Daoy (cell line): ENCODE data around the gene MKNK1. TPM values are rescaled to one million over a fixed set of nuclear protein-coding genes. Genes with fewer than 3 reads are reported as not detected.
A peak's percentile ranks its signal among the peaks of the same experiment; 100 is the strongest.

Experiments used
- DNase-seq: peaks from one replicate; pipeline ENCODE4 v3.0.0-alpha.2; 2015; ENCODE audit warnings: low read depth
- total RNA-seq: library from RNA; depleted of rRNA; stranded (reverse); fragments of >200 nt; shearing (Covaris generic); gene quantifications from 2 replicates; pipeline ENCODE4 v1.2.3, GENCODE V29; 2014; rRNA removed

The MKNK1 gene
- total RNA-seq, 1 experiment from 2014 or later = 21.5 TPM

DNA sequence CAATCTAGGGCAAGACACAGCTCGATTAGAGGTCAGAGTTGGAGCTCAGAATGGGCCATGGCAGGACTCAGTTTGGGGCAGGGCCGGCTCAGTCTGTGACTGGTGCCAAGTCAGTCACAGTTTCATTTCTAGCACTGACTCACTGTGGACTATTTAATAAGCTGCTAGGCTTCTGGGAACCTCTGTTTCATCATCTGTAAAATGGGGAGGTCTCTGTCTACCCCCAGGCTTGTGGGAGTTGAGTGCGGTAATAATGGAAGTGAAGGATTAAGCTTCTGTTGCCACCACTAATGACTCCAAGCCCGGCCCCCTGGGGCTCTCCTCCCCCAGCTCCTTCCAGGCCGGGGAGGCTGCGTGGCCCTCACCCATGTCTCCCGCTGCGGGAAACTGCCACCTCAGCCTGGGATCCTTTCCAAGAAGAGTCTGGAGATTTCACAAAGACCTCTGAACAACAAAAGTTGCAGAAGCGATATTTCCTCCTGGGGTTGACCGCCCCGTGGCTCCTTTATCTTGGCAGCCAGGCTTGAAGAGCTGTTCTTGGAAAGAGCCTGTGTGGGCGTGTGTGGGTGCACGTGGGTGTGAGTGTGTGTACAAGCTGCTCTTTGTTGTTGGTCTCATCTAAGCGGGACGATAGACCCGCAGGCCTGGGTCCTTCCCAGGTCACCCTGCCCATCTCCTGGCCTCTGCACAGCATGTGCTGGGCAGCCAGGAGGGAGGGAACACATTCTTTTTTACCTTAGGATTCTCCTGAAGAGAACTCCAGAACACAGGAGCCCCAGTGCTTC is 81.7 kb downstream of the MKNK1 start:
- peak; percentile 98 for DNase-seq

DNA sequence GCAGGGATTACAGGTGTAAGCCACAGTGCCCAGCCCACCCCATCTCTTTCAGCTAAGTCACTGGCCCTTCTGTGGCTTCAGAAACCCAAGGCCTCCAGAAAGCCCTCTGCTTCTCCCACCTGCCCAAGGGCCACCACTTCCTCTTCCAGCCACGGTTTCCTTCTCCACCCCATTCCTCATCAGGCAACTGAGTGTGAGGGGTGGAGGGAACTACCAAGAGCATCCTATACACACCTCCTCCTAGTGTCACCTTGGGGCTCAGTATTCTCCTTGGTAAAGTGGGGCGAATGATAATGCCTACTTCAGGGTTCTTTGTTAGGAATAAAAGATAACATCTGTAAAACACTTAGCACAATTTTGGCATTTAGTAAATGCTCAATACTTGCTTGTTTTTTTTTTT is 82.7 kb downstream of the MKNK1 start:
- no peak for DNase-seq

DNA sequence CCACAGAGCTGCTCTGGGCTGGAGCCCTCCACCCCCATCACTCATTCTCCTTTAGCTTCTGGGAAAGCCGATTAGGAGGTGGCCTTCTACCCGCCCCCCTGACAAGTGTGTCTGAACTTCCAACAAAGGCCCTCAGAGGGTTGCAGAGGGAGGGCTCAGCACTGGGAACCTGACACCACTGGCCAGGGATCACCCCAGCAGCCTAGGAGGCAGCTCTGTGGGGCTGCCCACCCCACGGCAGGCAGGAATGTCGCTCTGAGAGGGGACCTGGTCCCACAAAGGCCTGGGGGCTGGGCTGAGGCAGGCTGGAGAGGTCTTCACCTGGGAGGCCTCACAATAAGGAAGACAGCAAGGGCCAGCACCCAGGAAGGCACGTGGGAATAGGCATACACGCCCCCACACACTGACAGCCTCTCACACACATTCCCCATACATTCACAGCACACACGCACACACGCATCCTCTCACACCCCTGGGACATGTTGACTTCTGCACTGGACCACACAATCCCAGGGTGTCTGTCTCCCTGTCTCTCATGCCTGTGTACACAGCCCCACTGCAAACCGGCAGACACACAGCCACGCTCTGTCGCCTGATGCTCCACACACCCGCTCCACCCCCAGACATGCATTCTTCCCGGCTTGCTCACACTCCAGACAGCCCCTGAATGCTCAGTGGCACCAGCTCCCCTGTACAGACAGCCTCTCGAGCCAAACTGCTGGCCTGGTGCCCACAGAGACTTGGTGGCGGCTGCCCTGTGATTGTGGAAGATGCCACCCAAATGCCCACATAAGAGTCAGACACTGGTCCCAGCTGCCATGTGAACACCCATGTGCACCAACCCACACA is 83.8 kb downstream of the MKNK1 start:
- DNase-seq = peak; percentile 95

DNA sequence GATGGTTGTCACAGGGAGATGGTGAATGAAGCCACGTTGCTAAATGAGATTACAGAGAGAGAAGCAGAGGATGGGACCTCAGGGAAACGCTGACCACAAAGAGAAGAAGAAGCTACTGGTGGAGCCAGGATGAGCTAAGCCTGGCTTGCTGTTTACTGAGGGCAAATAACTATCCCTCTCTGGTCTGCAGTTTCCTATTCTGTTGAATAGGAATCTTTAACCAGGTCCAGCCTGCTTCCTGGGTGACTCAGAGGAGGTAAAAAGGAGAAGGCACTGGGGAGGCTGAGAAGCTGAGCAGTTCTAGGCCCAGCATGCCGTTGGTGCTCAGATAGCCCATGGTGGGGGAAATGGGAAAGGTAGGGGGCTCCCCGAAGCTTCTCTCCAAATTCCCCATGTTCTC is 84.9 kb downstream of the MKNK1 start:
- peak; percentile 52 for DNase-seq

DNA sequence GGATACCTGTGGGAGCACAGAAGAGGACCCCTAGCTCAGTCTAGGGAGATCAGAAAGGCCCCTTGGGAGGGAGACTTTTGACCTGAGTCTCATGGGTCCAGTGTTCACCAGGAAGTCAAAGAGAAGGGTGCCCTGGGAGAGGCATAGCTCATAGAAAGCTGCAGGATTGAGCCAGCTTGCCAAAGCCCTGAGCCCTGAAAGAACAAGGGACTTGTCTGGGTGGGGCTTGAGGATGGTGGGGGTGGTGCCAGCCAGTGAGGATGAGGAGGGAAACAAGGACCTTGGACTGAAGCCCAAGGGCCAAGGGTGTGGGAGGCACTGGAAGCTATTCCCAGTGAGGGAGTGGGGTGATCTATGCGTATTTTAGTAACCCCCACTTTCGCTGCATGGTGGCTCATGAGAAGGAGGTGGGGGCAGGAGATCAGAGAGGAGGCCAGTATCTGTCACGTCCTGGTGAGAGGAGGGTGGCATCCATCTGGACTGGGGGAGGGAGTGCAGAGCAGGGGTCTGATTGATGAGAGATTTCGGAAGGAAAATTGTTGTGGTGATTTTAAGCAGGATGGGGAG is 86.1 kb downstream of the MKNK1 start:
- no peak for DNase-seq

DNA sequence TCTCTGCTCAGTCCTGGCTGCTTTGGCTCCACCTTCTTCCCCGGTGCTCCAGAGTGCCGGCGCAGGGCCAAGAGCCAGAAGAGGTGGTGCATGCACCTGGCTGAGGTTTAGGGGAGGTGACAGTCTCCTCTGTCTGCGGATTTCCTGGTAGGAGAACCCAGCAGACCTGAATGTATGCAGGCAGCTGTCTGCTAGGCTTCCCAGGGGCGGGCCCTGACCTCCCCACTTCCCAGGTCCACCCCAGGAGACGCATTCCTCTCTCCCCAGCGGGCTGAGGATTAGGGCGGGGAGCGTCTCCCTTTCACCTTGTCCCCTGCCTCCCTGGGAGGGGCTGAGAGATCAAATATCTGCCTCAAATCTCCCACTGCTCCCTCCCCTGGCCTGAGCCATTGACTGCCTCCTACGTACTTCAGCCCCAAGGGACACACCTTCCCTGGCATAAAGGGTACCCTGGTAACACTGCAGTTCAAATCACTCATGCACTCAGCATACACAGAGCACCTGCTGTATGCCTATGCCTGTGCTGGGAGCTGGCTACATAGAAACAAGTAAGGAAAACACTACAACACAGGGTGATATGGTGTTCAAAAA is 87.0 kb downstream of the MKNK1 start:
- peak; percentile 61 for DNase-seq

DNA sequence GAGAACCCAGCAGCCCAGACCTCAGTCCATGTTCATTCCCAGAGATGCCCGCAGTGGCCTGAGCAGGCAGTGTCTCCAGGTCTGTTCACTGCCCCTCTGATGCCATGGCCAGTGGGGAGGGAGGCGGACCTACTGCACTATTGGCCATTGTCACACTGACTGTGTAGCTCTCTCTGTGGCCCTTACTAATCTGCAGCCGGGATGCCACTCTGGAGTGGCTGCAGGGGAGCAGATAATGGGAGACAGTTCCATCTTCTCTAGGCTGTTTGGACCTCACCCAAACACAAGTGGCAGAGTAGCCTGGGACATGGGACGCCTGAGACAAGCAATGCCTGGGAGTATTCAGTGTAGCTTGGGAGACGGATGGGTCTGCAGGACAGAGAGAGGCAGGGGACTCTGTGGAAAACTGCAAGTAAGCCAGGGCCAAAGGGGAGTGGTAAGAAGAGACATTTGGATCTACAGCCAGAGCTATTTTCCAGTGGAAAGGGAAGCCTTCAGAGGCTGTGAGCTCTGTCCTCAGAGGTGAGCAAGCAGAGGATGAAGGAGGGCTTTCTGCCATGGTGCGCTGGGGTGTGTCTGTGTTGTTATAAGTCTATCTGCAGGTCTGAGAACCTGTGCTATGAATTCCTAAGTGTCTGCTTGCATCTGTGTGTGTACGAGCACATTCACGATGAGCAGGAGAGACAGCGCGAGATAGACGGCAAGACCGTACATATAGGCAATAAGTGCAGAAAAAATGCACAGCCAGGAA is 87.7 kb downstream of the MKNK1 start:
- DNase-seq = no peak

DNA sequence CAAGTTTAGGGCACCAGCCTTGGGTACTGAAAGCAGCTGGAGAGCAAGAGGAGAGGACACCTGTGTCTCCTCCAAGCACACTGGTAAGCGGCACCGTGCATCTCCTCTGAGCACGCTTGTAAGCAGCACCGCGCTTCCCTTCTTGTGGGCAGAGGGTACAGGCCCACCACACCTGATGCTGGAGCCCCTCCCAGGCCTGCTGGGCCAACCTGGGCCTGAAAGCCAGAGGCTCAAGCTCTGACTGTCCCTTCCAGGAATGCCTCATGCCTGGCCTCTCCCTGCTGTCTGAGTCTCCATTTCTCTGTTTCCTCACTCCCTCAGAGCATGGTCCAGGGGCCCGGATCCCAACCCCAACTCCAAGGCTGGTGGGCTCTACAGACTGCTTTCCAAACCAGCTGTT is 88.5 kb downstream of the MKNK1 start:
- no peak for DNase-seq

DNA sequence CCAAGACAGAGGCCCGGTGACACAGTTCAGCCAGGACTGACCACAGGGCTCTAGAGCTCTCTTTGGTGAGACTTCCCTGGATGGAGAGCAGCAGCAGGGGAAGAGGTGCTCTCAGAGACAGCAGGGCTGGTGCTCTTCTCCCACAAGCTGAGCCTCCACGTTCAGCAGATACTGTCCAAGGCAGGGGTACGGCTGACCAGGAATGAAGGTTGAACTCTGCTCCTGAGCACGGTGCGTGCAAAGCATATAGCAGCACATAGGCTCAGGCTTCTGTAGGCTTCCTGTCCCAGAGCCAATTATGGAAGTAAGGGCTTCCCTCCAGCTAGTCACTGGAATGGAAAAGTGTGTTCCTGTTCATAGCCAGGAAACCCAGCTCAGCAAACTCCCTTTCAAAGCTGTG is 90.5 kb downstream of the MKNK1 start:
- no peak for DNase-seq

DNA sequence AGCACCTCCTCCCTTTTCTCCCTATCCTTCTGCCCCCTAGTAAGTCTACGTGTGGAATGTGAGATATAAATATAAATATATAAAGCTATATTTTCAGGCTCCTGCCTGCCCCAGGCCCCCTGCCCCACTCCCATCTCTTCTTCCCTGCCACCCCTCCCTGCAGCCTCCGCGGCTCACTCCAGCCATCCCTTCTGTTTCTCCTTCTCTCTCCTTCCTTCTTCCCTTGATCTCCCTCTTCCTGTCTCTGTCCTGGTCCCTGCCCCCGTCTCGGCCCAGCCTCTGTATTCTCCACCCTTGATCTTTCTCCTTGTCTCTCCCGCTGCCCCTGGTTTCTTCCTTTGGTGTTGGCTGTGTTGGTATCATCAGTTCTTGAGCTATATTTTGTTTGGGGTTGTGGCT is 91.3 kb downstream of the MKNK1 start:
- no peak for DNase-seq

DNA sequence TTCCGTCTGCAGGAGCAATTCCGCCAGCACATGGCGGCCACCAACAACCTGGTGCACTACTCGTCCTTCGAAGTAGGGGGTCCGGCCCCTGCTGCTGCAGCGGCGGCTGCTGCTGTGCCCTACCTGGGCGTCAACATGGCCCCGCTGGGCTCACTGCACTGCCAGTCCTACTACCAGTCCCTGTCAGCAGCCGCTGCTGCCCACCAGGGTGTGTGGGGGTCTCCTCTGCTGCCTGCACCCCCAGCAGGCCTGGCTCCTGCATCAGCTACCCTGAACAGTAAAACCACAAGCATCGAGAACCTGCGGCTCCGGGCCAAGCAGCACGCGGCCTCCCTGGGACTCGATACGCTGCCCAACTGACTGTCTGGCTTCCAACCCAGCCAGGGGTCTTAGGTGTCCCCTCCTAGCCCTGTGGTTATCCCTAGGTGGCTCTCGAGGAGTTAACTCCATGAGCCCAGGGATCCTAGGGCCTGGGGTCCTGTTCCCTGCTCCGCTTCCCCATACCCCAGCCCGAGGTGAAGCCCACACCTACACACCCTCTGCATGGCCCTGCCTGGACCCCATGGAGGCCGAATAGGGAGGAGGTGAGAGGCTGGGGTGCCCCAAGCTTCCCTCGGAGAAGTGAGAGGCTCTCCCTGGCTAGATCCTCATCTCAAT is 91.8 kb downstream of the MKNK1 start:
- DNase-seq = no peak

DNA sequence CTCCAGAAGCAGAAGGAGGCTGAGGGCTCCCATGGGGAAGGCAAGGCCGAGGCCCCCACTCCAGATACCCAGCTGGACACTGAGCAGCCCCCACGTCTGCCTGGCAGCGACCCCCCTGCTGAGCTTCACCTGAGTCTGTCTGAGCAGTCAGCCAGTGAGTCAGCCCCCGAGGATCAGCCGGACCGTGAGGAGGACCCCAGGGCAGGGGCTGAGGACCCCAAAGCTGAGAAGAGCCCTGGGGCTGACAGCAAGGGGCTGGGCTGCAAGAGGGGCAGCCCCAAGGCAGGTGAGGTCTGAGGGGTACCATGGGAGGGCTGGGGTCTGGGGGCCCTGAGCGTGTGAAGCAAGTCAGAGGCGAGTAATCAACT is 93.1 kb downstream of the MKNK1 start:
- DNase-seq = no peak

DNA sequence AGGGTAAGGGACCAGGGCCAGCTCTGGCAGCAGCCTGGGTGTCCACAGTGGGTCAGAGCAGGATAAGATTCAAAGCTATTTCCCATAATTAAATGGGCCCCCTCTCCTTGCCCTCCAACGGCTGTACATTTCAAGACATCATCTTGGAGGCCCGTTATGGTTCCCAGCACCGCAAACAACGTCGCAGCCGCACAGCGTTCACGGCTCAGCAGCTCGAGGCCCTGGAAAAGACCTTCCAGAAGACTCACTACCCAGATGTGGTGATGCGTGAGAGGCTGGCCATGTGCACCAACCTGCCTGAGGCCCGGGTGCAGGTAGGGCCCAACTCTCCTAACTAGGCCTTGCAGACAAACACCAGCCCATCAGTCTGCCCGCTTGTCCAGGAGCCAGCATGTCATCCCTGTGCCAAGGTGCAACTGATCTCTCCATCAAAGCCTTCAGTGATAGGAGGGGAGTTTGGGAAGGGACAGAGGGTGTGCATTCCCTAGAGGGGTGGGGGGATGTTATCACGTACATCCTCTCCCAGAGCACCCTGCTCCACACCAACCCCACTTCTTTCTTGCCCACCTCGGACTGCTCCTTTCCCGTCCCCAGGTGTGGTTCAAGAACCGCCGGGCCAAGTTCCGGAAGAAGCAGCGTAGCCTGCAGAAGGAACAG is 93.6 kb downstream of the MKNK1 start:
- DNase-seq = no peak

DNA sequence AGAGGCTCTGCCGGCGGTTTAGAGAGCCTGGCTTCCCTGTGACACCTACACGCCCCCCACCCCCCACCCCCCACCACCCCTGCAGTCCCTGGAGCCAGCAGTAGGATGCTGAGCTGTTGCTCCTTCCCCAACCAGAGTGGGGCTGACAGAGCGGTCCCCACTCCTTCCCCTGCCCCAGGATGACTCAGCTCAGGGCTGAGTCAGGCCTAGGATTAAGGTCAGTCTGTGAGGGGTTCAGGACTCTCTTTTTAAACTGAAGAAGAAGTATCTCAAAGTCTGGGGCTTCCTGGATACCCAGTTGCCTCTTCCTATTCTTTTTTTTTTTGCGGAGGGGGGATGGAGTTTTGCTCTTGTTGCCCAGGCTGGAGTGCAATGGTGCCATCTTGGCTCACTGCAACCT is 95.3 kb downstream of the MKNK1 start:
- peak; percentile 79 for DNase-seq

Other genes with a start within 250 kb of the MKNK1 start
- gene FAAH, start 210.0 kb downstream of the MKNK1 start, total RNA-seq = 3.8 and 6.3 TPM in 2 replicates
- gene DMBX1, start 114.4 kb downstream of the MKNK1 start, total RNA-seq = 0.80 and 2.1 TPM in 2 replicates
- not detected in 2 replicates for gene KNCN, start 52.6 kb downstream of the MKNK1 start, total RNA-seq
- 4.0 and 5.1 TPM in 2 replicates for gene MOB3C, start 12.5 kb upstream of the MKNK1 start, total RNA-seq
- 39.1 and 52.7 TPM in 2 replicates for gene ATPAF1, start 64.1 kb upstream of the MKNK1 start, total RNA-seq
- gene TEX38, start 67.6 kb upstream of the MKNK1 start, total RNA-seq = not detected in 2 replicates
- gene EFCAB14, start 114.8 kb upstream of the MKNK1 start, total RNA-seq = 34.3 and 45.9 TPM in 2 replicates
- not detected in 2 replicates for gene CYP4B1, start 194.8 kb upstream of the MKNK1 start, total RNA-seq